BE2C (cell line): Measurements from ENCODE around the gene DSCAM.

Source experiments
- DNase-seq: peaks from one replicate; pipeline ENCODE4 v3.0.0-alpha.2; 2020
- H3K27me3 ChIP-seq: fragments of 250-450 bp; sonication (Bioruptor Pico); 2 replicates; pipeline ENCODE4 v1.5.1; 2020; ENCODE audit warnings: mild to moderate bottlenecking
- H3K36me3 ChIP-seq: fragments of 250-450 bp; sonication (Bioruptor Pico); 2 replicates; pipeline ENCODE4 v1.5.1; 2020; ENCODE audit warnings: mild to moderate bottlenecking
- H3K4me1 ChIP-seq: fragments of 250-450 bp; sonication (Bioruptor Pico); 2 replicates; pipeline ENCODE4 v1.5.1; 2020
- H3K4me3 ChIP-seq: 2 replicates; pipeline ENCODE4 v1.5.1; 2011; ENCODE audit warnings: low read depth, low read length
- H3K9me3 ChIP-seq: fragments of 250-450 bp; sonication (Bioruptor Pico); 2 replicates; pipeline ENCODE4 v1.5.1; 2020
- TF ChIP-seq, protein P1 (sequence below): IDR thresholded peaks from 2 replicates; pipeline ENCODE4 v1.5.1; 2012; ENCODE audit warnings: mild to moderate bottlenecking, low read depth, low read length

DSCAM gene

DNA sequence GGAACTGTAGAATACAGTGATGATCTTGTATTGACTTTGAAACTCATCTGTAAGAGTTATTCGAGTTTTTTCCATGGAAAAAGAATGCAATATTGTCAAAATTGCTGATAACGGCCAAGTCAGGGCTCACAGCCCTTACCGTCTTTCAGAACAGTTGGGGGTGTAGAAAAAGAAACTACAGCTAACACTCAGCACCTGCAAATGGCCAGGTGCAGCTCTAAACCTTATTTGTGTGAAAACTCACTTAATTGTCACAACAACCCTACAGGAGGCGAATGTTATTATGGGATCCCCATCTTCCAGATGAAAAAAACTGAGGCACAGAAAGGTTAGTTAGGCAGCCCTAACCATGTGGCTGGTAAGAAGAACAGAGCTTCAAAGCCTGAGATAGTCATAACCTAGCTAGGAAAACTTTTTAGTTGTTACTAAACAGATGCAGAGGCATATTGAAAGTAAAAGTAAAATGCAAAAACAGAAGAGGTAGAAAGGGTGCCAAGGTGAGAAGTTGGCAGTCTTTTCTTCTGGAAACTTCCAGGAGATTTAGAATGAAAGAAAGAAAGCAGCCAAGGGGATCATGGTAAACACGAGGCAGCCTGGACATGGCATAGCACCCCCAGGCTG lies 76.4 kb downstream of the DSCAM start:
- Histone ChIP-seq H3K9me3 (peaks cover 2% of the 10 kb centered on the region), H3K27me3 (no peaks in the 10 kb centered on the region), H3K4me3 (no peak overlapping the region), H3K36me3 (no peaks in the 10 kb centered on the region), H3K4me1 (no peaks in the 10 kb centered on the region)
- TF ChIP-seq, protein P1, sequence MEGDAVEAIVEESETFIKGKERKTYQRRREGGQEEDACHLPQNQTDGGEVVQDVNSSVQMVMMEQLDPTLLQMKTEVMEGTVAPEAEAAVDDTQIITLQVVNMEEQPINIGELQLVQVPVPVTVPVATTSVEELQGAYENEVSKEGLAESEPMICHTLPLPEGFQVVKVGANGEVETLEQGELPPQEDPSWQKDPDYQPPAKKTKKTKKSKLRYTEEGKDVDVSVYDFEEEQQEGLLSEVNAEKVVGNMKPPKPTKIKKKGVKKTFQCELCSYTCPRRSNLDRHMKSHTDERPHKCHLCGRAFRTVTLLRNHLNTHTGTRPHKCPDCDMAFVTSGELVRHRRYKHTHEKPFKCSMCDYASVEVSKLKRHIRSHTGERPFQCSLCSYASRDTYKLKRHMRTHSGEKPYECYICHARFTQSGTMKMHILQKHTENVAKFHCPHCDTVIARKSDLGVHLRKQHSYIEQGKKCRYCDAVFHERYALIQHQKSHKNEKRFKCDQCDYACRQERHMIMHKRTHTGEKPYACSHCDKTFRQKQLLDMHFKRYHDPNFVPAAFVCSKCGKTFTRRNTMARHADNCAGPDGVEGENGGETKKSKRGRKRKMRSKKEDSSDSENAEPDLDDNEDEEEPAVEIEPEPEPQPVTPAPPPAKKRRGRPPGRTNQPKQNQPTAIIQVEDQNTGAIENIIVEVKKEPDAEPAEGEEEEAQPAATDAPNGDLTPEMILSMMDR, result no peak
- DNase-seq, result no peak

- no peak overlapping the region for H3K4me3 ChIP-seq
- no peak for DNase-seq
- no peaks in the 10 kb centered on the region for H3K27me3 ChIP-seq
- TF ChIP-seq, protein P1, result no peak
- no peaks in the 10 kb centered on the region for H3K4me1 ChIP-seq
- H3K36me3 ChIP-seq, result no peaks in the 10 kb centered on the region
- H3K9me3 ChIP-seq, result peaks cover 2% of the 10 kb centered on the region; the same call in 1 of the 2 replicates
These were observed 77.7 kb downstream of the DSCAM start for GRCh38 chr21:40769231-40769630.

GRCh38 chr21:40768056-40768455 lies 78.9 kb downstream of the DSCAM start:
- Histone ChIP-seq H3K27me3 (no peaks in the 10 kb centered on the region), H3K4me3 (no peak overlapping the region), H3K4me1 (no peaks in the 10 kb centered on the region), H3K36me3 (no peaks in the 10 kb centered on the region), H3K9me3 (no peaks in the 10 kb centered on the region)
- no peak for DNase-seq
- TF ChIP-seq, protein P1, result no peak

DNA sequence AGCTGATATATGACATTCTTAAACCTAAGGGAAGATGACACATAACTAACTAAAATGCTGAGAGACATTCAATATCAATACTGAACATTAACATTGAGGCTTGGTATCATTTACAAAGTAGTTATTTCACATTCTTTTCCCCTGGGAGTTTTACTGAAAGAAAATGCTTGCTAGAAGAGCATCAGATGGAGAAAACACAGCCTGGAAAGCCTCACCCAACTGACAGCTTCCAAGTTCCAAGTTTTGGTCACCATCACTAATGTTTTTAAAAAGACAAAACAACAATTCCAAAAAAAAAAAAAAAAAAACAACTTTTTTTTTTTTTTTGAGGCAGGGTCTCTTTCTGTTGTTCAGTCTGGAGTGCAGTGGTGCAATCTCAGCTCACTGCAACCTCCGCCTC lies 80.6 kb downstream of the DSCAM start:
- no peak overlapping the region for H3K4me3 ChIP-seq
- H3K27me3 ChIP-seq, result no peaks in the 10 kb centered on the region
- DNase-seq, result no peak
- TF ChIP-seq, protein P1, result no peak
- H3K4me1 ChIP-seq, result no peaks in the 10 kb centered on the region
- H3K36me3 ChIP-seq, result no peaks in the 10 kb centered on the region
- H3K9me3 ChIP-seq, result no peaks in the 10 kb centered on the region

DNA sequence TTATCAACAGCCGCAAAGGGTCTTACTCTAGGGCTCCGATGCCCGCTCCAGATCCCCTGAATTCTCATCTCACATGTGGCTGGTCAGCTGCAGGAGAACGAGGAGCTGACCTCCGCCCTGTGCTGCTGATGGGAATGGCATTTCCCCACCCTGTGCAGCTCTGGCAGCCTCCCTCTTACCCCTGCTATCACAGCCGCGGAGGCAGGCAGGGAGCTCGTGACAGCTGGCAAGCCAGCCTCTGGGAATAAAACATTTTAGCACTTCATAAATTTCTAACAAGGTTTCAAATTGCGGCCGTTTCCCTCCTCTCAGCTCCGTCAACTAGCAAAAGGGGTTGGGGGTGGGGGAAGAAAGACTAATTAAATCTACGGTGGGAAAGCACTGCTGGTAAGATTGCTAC lies 81.1 kb downstream of the DSCAM start:
- Histone ChIP-seq H3K4me1 (no peaks in the 10 kb centered on the region), H3K9me3 (no peaks in the 10 kb centered on the region), H3K27me3 (no peaks in the 10 kb centered on the region), H3K36me3 (no peaks in the 10 kb centered on the region), H3K4me3 (no peak overlapping the region)
- TF ChIP-seq, protein P1, result no peak
- no peak for DNase-seq

- Histone ChIP-seq H3K9me3 (peaks cover 3% of the 10 kb centered on the region), H3K27me3 (no peaks in the 10 kb centered on the region), H3K4me1 (no peaks in the 10 kb centered on the region), H3K4me3 (no peak overlapping the region), H3K36me3 (no peaks in the 10 kb centered on the region)
- no peak for DNase-seq
- TF ChIP-seq, protein P1, result no peak
These were observed 86.1 kb downstream of the DSCAM start for GRCh38 chr21:40760821-40761220.
